Kidney glomerular epithelial cell (primary cell): ENCODE results near the gene BLOC1S4.

Experiments used
- DNase-seq: peaks from one replicate; lab custom pipeline; 2025; lab: John Stamatoyannopoulos, UW

The BLOC1S4 gene

DNA sequence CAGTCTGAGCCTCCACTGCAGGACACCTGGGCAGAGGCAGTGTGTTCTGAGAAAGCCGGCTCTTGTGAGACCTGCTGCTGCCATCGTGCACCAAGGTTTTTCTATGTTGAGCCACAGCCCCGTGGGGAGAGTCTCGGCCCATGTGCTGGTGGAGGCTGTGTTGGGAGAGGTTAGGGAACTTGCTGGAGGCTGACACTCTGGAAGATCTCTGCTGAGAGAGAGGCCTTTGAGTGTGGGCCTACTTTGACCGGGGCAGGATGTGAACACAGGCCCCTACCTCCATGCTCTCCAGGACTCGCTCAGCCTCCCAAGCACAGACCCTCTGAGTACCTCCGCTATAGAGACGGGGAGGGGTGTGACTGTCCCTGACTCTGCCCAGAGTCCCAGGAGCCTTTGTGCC lies 23.6 kb upstream of the BLOC1S4 start:
- DNase-seq, result no peak

- no peak for DNase-seq
These were observed 23.2 kb upstream of the BLOC1S4 start for GRCh38 chr4:6692806-6693205.

DNA sequence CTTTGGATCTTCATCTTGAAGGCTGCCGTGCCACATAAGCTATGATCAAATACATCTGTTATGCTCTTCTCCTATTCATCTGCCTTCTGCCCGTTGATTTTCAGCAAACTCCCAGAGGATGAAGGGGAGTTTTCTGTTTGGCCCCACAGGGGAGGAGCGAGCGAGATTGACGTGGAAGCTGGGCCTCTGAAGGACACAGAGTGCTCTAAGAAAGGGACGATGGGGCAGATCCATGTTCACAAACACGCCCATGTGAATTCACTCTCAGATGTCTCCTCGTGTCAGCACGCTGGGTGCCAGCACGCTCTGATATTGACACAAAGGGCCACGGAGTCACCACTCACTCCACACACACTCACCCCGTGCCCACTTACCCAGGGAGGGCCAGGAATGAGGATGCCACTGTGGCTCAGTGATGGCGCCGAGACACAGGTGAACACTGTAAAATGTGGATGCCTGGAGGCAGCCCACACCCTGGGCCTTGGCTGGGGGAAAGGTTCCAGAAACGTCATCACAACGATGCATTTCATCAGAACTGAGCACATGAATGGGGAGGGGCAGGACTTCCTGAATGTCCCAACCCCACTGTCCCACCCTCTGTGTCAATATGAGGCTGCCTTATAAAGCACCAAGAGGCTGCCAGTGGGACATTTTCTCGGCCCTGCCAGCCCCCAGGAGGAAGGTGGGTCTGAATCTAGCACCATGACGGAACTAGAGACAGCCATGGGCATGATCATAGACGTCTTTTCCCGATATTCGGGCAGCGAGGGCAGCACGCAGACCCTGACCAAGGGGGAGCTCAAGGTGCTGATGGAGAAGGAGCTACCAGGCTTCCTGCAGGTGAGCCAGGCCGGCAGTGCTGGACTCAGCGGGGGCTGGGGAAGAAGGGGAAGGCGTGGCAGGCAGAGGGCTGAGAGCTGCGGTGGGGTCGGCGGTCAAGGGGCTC lies 22.5 kb upstream of the BLOC1S4 start, which contains the start of gene S100P:
S100P (plus strand) TSS at position 648 of the 946 bp plus-strand sequence; CDS start at position 703, 55 bp downstream.
- DNase-seq, result no peak

- no peak for DNase-seq
These were observed 21.6 kb upstream of the BLOC1S4 start for GRCh38 chr4:6694177-6694901.

GRCh38 chr4:6695660-6696610 lies 20.0 kb upstream of the BLOC1S4 start:
- DNase-seq, result no peak

DNA sequence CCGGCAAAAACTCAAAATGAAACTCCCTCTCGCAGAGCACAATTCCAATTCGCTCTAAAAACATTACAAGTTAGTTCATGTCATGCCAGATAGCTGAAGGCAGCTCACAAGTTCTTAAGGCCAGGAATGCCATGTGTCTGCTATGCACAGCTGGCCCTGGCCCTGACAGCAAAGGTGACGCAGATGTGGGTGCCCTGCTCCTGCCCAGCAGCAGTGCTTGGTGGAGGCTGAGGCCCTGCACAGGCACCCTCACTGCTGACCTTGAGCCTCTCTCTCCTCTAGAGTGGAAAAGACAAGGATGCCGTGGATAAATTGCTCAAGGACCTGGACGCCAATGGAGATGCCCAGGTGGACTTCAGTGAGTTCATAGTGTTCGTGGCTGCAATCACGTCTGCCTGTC lies 19.4 kb upstream of the BLOC1S4 start:
- no peak for DNase-seq

DNA sequence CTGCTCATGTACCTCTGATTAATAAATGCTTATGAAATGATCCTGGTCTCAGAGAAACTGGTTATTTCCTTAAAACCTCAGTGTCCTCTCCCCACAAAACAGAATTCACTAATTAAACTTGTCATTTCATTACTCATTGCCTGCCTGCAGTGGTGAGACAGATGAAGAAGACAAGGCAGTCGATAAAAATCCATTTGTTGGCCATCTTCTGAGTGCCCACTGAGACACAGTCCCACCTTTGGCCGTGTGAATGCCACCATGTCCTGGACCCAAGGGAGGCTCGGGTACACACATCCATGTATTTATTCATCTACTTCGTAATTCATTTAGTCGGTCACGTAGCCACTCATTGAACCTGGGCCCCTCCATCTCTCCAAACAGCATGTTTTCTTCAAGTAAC lies 18.8 kb upstream of the BLOC1S4 start:
- no peak for DNase-seq

GRCh38 chr4:6699388-6699787 lies 16.6 kb upstream of the BLOC1S4 start:
- DNase-seq, result no peak

GRCh38 chr4:6699903-6700302 lies 16.1 kb upstream of the BLOC1S4 start:
- DNase-seq, result no peak

GRCh38 chr4:6701371-6701770 lies 14.6 kb upstream of the BLOC1S4 start:
- DNase-seq, result no peak

DNA sequence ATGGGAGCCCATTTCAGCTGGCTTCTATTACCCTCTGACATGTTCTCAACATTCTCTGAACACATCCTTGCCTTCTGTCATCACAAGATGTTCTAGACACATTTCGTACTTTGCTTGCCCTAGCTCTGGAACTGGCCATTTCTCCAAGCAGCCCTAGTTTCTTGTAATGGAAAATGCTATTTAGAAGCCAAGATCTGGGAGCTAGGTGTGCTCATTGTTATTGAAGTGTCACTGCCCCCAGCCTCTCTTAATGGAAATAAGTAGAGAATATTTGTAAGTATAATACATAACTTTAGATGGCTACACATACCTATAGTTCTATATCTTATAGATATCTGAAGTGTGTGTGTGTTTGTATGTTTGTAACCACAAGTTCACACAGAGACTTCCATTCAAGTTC lies 13.2 kb upstream of the BLOC1S4 start:
- no peak for DNase-seq

DNA sequence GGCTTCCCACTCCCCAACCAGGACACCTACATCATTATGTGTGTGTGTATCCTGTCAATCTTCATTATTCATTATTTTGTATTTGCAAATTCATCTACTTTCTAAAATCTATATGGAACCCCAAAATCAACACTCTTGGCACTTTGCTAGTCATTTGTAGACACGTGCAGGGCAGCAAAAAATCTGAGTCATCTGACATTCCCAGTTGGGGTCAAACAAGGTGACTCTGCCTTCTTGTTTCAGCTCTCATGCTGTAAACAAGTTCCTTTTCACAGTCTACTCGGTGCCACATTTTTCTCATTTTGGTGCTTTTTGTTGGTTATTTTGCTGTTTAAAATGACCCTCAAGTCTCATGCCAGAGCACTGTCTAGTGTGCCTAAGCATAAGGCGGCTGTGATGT lies 12.2 kb upstream of the BLOC1S4 start:
- DNase-seq, result no peak

GRCh38 chr4:6705646-6706045 lies 10.3 kb upstream of the BLOC1S4 start:
- no peak for DNase-seq

- no peak for DNase-seq
These were observed 9.8 kb upstream of the BLOC1S4 start for GRCh38 chr4:6706173-6706572.

DNA sequence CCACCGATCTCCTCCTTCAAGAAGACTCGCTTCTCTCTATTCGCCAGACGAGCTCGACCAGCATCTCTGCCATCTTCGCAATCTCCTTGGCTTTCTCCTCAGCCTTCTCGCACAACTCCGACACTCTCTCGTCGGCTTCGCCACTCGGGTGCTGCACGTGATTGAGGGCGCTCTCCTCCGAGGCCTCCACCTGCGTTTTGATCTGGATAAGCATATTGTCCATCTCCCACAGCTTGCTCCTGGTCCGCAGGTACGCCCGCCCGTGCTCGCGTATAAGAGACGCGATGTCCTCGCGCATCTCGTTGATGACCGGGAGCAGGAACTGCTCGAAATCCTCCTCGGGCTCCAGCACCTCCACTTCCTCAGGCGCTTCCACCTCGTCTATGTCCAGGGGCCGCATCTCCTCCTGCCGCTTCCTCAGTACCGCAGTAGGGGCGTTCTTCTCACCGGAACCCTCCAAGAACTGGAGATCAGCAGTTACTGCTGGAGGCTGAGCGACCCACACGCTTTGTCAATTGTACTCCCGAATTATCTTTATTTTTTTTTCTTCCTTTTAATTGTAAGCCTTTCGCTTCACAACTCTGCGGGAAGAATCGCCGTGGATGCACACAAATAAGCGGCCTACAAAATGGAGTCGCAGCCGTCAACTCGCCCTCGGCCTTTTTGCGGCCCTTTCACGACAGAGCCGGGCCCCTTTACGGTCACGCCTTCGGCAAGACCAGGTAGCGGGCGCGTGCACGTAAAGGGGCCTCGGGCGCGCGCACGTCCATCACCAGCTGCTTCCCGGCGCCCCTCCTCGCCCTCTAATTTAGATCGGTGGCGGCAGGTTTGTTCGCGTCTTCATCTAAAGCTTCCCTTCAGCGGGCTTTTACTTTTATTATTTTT lies 6.5 kb upstream of the BLOC1S4 start, which contains the start of gene MRFAP1L1:
MRFAP1L1 (minus strand) TSS at position 636 of the 885 bp plus-strand sequence; CDS start at position 400, 236 bp downstream.
- peak; percentile 92 for DNase-seq

- DNase-seq, result no peak
These were observed 5.7 kb upstream of the BLOC1S4 start for GRCh38 chr4:6710282-6710681.

- DNase-seq, result no peak
These were observed 5.0 kb upstream of the BLOC1S4 start for GRCh38 chr4:6710996-6711395.

GRCh38 chr4:6714954-6715353 lies 1.0 kb upstream of the BLOC1S4 start:
- DNase-seq, result no peak

DNA sequence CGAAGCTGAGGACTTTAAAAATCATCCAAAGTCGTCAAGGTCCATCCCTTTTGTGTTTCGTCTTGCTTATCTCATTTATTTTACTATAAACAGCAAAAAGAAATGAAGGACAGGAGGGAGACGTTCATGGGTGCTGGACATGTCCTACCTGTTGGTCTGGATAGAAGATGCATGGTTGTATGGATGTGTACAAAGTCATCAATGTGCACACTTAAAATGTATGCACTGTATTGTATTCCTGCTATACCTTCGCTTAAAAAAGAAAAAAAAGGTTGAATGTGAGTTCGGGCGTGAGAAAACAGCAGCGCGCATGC lies 313 bp upstream of the BLOC1S4 start:
- DNase-seq, result no peak

DNA sequence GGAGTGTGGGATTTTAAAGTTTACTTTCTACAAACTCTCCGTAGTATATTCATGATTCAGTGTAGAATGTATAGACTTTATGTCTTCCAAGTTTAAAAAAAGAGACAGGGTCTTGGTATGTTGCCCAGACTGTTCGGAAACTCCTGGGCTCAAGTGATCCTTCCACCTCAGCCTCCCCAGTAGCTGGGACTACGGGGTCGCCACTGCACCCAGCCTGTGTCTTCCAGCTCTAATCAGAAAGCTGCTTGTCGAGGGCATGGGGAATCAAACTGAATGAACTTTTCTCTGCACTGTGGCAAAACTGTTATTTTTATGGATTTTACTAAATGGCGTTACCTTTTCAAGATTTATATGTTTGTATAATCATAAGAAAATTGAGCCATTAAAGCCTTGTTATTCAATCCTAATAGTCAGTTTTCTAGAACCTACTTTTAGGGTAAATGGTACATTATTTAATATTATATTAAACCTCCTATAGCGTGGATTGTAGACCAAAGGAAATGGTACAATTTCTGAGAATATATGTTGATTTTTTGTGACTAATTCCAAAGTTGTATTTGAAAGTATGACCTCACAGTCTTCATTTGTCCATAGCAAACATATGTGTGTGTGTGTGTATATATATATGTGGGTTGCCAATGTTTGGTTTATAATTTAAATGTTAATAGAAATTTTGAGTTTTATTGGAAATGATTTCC lies 1.1 kb downstream of the BLOC1S4 start:
- no peak for DNase-seq
